Type B pancreatic cell (in vitro differentiated cells): ENCODE data around the gene STAT5A. TPM values are rescaled to one million over a fixed set of nuclear protein-coding genes. Genes with fewer than 3 reads are reported as not detected.
"Not testable (repeated sequence)": the region's sequence is repeated elsewhere in the genome, so short reads cannot be mapped to it uniquely, and the experiment has no call there.

Source experiments
- DNase-seq: peaks from one replicate; pipeline ENCODE4 v3.0.0; 2021; ENCODE audit warnings: mixed read lengths; ENCODE audit not compliant: unreplicated experiment; ENCODE audit errors: extremely low spot score
- H3K27ac Mint-ChIP-seq: 2 replicates; pipeline ENCODE4 v1.8.0; 2021; ENCODE audit warnings: mild to moderate bottlenecking, mixed read lengths
- H3K27me3 Mint-ChIP-seq: 2 replicates; pipeline ENCODE4 v1.8.0; 2021; ENCODE audit warnings: mixed read lengths
- H3K36me3 Mint-ChIP-seq: 2 replicates; pipeline ENCODE4 v1.8.0; 2021; ENCODE audit warnings: mixed read lengths
- H3K4me1 Mint-ChIP-seq: one replicate; pipeline ENCODE4 v1.8.0; 2021; ENCODE audit warnings: mixed read lengths; ENCODE audit not compliant: unreplicated experiment
- H3K4me3 Mint-ChIP-seq: 2 replicates; pipeline ENCODE4 v1.8.0; 2021; ENCODE audit warnings: mild to moderate bottlenecking, mixed read lengths
- H3K9me3 Mint-ChIP-seq: 2 replicates; pipeline ENCODE4 v1.8.0; 2021; ENCODE audit warnings: mixed read lengths
- total RNA-seq: library from RNA; stranded (reverse); gene quantifications from 2 replicates; pipeline ENCODE4 v1.2.1, GENCODE V29; 2021; ENCODE audit warnings: low replicate concordance
- TF ChIP-seq, protein P1 (sequence below): fragments of 200-600 bp; sonication (generic); conservative IDR thresholded peaks from 2 replicates; pipeline ENCODE4 v1.5.0; 2021; ENCODE audit warnings: antibody characterized with exemption, mild to moderate bottlenecking

Gene STAT5A
- total RNA-seq, 1 donor from 2014 or later = 2.0 TPM

DNA sequence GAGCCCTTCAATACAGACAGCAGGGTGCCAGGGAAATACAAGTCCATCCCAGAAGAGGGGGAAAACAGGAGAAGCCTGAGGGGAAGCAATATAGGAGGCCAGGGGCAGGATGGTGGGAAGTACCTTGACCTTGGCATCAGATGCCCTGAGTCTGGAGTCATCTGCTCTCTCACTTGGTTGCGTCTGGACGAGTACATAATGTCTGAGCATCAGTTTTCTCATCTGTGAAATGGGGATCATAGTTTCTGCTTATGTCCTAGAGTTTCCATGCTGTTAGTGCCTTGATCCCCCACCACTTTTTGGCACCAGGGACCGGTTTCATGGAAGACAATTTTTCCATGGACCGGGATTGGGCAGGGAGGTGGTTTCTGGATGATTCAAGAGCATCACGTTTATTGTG, 2.3 kb downstream of the STAT5A start:
- no peak overlapping the region for H3K27ac Mint-ChIP-seq
- H3K4me1 Mint-ChIP-seq = peaks cover 19% of the 10 kb centered on the region
- peaks cover 40% of the 10 kb centered on the region for H3K27me3 Mint-ChIP-seq
- no peaks in the 10 kb centered on the region for H3K36me3 Mint-ChIP-seq
- H3K4me3 Mint-ChIP-seq = no peak overlapping the region
- TF ChIP-seq, protein P1, sequence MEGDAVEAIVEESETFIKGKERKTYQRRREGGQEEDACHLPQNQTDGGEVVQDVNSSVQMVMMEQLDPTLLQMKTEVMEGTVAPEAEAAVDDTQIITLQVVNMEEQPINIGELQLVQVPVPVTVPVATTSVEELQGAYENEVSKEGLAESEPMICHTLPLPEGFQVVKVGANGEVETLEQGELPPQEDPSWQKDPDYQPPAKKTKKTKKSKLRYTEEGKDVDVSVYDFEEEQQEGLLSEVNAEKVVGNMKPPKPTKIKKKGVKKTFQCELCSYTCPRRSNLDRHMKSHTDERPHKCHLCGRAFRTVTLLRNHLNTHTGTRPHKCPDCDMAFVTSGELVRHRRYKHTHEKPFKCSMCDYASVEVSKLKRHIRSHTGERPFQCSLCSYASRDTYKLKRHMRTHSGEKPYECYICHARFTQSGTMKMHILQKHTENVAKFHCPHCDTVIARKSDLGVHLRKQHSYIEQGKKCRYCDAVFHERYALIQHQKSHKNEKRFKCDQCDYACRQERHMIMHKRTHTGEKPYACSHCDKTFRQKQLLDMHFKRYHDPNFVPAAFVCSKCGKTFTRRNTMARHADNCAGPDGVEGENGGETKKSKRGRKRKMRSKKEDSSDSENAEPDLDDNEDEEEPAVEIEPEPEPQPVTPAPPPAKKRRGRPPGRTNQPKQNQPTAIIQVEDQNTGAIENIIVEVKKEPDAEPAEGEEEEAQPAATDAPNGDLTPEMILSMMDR = no peak
- DNase-seq = no peak
- no peaks in the 10 kb centered on the region for H3K9me3 Mint-ChIP-seq

DNA sequence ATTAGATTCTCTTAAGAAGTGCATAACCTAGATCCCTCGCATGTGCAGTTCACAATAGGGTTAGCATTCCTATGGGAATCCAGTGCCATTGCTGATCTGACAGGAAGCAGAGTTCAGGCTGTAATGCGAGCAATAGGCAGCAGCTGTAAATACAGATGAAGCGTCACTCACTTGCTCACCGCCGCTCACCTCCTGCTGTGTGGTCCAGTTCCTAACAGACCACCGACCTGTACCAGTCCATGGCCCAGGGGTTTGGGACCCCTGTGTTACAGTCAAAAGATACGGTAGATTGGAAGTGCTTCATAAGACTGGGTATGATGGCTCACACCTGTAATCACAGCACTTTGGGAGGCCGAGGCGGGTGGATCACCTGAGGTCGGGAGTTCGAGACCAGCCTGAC, 2.8 kb downstream of the STAT5A start:
- Mint-ChIP-seq H3K27ac (no peak overlapping the region), H3K36me3 (no peaks in the 10 kb centered on the region), H3K9me3 (no peaks in the 10 kb centered on the region), H3K27me3 (peaks cover 40% of the 10 kb centered on the region), H3K4me1 (peaks cover 19% of the 10 kb centered on the region), H3K4me3 (no peak overlapping the region)
- DNase-seq = no peak
- TF ChIP-seq, protein P1 = no peak

DNA sequence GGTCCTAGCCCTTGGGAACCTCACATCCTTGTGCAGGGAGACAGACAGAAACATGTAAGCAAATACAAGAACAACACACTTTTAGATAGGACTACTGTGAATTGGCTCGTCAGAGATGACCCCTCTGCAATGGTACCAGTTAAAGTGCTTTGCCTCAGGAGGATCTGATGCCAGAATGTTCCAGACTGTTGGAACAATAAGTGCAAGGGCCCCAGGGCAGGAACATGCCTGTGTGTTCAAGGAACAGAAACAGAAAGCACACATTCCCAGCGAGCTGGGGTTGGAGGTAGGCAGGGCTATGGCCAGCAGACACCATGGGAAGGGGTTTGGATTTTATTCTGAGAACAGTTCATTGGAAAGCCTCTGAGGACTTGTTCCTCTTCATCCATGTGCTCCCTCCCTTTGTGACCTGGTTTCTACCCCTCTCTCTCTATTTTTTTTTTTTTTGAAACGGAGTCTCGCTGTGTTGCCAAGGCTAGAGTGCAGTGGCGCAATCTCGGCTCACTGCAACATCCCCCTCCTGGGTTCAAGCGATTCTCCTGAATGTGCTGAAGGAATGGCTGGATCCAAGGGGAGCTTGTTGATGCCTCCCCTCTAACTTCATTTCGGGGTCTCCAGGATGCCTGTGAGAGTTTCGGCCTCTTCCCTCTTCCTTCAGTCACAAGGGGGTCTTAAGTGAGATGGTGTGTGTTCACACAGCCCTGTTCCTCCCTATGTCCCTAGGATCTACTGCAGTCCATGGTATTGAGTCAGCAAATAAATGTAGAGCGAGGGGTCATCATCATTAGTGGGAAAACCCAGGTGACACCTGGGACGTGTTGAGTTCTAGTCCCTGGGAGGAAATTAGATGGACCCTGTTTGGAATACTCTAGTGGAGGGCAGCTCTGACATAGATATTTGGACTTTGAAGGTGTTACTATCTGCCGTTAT, 6.4 kb downstream of the STAT5A start:
- no peaks in the 10 kb centered on the region for H3K9me3 Mint-ChIP-seq
- H3K4me3 Mint-ChIP-seq = no peak overlapping the region
- H3K36me3 Mint-ChIP-seq = no peaks in the 10 kb centered on the region
- peaks cover 23% of the 10 kb centered on the region for H3K27me3 Mint-ChIP-seq
- no peak for DNase-seq
- H3K4me1 Mint-ChIP-seq = peaks cover 7% of the 10 kb centered on the region
- H3K27ac Mint-ChIP-seq = no peak overlapping the region
- TF ChIP-seq, protein P1 = no peak

DNA sequence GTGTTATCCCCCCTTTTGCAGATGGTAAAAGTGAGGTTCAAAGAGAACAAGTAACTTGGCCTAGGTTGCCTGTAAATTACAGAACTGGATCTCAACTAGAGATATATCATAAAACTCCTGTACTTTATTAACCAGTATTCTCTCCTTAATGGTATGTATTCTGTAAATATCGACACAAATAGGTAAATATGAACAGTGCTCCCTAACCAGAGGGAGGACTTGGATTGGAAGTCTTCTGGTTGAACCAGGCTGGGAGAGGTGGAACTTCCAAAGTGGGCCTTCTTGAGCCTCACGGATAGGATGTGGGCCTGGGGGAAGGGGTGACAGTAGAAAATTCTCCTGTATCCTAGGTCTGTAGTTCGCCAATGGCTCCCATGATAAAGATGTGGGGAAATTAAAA, 7.7 kb downstream of the STAT5A start:
- Mint-ChIP-seq H3K27ac (no peak overlapping the region), H3K27me3 (peaks cover 12% of the 10 kb centered on the region), H3K36me3 (no peaks in the 10 kb centered on the region), H3K4me1 (peaks cover 6% of the 10 kb centered on the region), H3K9me3 (no peaks in the 10 kb centered on the region), H3K4me3 (no peak overlapping the region)
- TF ChIP-seq, protein P1 = no peak
- DNase-seq = no peak

DNA sequence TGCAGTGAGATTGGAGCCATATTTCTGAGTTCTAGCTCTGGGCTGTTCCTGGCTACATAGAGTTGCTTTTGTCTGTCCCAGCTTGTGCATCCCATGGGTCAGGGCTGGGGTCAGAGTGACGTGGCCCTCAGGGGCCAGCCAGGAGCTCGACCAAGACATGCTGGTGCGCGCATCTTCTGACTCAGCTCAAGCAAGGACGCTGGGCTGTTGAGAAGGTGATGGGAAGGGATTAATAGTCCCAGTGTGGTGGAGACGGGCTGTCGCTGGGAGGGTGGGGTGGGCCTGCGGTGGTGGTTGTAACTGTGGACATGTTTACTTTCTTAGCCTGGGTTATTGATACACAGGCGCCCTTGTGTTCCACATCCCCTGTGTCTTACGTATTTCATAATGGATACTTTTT, 9.5 kb downstream of the STAT5A start:
- peaks cover 11% of the 10 kb centered on the region for H3K27me3 Mint-ChIP-seq
- not testable (repeated sequence) for H3K9me3 Mint-ChIP-seq, H3K36me3 Mint-ChIP-seq, H3K4me1 Mint-ChIP-seq, H3K4me3 Mint-ChIP-seq, DNase-seq, H3K27ac Mint-ChIP-seq

DNA sequence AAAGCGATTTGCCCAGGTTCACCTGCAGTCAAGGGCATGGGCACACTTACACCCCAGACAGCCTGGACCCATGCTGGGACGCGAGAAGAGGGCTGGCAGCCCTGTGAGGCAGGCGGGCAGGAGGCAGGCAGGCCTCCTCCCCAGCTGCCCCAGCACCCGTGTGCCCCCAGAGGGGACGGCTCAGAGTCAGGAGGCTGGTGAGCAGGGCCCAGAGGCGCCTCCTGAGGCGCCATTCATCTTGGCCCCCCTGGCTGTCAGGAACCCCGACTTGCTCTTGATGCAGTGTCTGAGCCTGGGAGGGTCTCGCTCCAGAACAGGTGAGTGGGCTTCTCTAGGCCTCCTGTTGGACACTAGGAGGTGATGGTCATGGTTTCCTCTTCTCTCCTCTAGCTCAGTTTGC, 11.1 kb downstream of the STAT5A start:
- not testable (repeated sequence) for H3K4me1 Mint-ChIP-seq, H3K36me3 Mint-ChIP-seq, DNase-seq, H3K4me3 Mint-ChIP-seq, H3K9me3 Mint-ChIP-seq, H3K27ac Mint-ChIP-seq, H3K27me3 Mint-ChIP-seq

DNA sequence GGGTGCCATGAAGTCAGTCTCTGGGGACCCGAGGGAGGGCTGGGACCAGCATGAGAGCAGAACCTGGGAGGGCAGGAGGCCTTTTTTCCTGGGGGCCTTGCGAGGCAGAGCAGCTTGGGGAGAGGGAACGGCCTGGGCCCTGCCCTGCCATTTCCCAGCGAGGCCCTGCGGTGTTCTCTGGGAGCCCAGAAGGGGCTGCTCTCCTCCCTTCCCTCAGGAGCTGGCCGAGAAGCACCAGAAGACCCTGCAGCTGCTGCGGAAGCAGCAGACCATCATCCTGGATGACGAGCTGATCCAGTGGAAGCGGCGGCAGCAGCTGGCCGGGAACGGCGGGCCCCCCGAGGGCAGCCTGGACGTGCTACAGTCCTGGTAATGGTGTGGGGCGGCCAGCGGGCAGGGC, 11.6 kb downstream of the STAT5A start:
- H3K9me3 Mint-ChIP-seq, DNase-seq, H3K36me3 Mint-ChIP-seq, H3K4me3 Mint-ChIP-seq, H3K4me1 Mint-ChIP-seq, H3K27ac Mint-ChIP-seq, H3K27me3 Mint-ChIP-seq: not testable (repeated sequence)
